C4-2B (cell line): ENCODE measurements around the gene CFAP126.

Experiments
- H3K27ac ChIP-seq: fragments of 450-650 bp; 2 replicates; pipeline ENCODE4 v1.5.1; 2017
- ZFX ChIP-seq: fragments of 450-650 bp; IDR thresholded peaks from 2 replicates; pipeline ENCODE4 v1.6.1; 2017
- TF ChIP-seq, protein P1 (sequence below): fragments of 450-650 bp; conservative IDR thresholded peaks from 2 replicates; pipeline ENCODE4 v1.5.1; 2017; ENCODE audit warnings: mild to moderate bottlenecking

The CFAP126 gene

GRCh38 chr1:161388639-161389038 lies 21.0 kb upstream of the CFAP126 start:
- TF ChIP-seq, protein P1, sequence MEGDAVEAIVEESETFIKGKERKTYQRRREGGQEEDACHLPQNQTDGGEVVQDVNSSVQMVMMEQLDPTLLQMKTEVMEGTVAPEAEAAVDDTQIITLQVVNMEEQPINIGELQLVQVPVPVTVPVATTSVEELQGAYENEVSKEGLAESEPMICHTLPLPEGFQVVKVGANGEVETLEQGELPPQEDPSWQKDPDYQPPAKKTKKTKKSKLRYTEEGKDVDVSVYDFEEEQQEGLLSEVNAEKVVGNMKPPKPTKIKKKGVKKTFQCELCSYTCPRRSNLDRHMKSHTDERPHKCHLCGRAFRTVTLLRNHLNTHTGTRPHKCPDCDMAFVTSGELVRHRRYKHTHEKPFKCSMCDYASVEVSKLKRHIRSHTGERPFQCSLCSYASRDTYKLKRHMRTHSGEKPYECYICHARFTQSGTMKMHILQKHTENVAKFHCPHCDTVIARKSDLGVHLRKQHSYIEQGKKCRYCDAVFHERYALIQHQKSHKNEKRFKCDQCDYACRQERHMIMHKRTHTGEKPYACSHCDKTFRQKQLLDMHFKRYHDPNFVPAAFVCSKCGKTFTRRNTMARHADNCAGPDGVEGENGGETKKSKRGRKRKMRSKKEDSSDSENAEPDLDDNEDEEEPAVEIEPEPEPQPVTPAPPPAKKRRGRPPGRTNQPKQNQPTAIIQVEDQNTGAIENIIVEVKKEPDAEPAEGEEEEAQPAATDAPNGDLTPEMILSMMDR = no peak
- TF ChIP-seq ZFX = no peak
- H3K27ac ChIP-seq = no peak overlapping the region

DNA sequence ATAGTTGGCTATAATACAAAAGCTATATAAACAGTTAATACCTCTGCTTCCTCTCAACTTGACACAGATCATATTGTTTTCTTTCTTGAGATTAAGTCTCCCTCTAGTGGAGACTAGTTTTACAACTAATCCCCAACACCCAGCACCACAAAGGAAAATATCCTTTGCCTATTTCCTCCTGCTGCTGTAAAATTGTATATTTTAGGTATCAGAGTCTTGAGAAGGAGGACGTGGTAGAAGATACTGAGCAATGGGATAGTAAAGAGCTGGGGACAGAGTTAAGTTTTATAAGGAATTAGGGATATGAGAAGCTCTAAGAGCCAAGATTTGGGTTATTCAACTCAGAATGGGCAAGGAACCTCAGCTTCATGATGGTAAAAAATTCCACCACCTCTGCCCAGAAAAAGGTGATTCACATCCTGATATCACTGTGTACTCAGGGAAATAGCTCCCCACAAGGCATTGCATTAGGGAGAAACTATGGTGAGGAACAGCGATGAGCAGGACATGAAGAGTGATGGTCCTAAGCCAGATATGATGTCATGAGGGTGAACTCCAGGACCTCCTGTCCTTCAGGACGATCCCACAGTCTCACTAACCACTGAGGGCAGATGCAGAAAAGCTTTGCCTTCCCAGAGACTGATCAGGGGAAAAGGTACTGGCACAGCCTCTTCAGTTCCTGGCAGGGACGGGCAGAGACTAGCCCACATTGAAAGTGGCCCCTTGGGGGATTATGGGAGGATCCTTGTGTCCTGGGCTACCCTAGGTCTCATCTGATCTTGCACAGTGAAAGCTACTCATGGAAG lies 14.7 kb upstream of the CFAP126 start:
- no peak overlapping the region for H3K27ac ChIP-seq
- TF ChIP-seq ZFX = no peak
- TF ChIP-seq, protein P1 = peak; percentile 82

GRCh38 chr1:161381707-161382106 lies 14.0 kb upstream of the CFAP126 start:
- H3K27ac ChIP-seq = no peak overlapping the region
- TF ChIP-seq, protein P1 = no peak
- TF ChIP-seq ZFX = no peak

DNA sequence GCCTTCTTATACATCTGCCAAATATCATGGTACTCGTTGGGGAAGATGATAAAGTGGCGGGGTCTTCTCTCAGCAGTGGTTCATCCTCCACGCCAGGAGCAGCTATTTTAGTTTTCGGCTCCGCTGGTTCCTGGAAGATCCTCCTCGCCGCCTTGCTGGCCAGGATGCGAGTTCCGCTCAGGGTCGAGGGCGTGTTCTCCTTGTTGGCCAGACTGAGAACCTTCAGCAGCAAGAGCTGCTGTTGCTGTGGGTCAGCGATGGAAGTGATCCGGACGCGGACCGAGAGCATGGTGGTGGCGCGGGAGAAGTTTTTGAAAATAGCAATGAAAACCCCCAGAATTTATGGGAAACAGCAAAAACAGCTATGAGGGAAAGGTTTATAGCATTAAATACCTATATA lies 11.4 kb upstream of the CFAP126 start:
- TF ChIP-seq, protein P1 = no peak
- TF ChIP-seq ZFX = no peak
- H3K27ac ChIP-seq = no peak overlapping the region

- no peak overlapping the region for H3K27ac ChIP-seq
- TF ChIP-seq ZFX = no peak
- TF ChIP-seq, protein P1 = no peak
Observed at GRCh38 chr1:161378014-161378413, 10.3 kb upstream of the CFAP126 start.

DNA sequence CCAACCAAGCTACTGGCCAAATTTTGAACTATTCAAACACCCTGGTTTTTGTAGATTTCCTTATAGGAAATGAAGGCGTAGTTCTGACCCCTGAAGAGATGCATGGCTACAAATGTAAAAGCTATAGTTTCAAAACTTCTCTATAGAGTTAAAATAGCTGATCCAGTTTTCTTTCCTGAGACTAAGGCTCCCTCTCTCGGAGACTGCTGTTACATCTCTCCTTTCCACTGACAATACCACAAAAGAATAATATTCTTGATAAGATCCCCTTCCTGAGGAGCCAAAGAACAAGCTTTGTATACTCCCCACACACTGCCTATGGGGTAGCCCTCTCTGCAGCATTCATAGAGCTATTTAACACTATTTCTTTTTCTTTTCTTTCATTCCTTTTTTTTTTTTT lies 6.7 kb upstream of the CFAP126 start:
- TF ChIP-seq, protein P1 = no peak; the same call in 1 of the 2 replicates
- TF ChIP-seq ZFX = no peak

GRCh38 chr1:161373442-161373841 lies 5.8 kb upstream of the CFAP126 start:
- TF ChIP-seq, protein P1 = no peak
- TF ChIP-seq ZFX = no peak
- H3K27ac ChIP-seq = no peak overlapping the region

More for the DNA sequence above, 6.7 kb upstream of the CFAP126 start:
- no peak overlapping the region for H3K27ac ChIP-seq
